GM18858 (cell line): Measurements from ENCODE around the gene SAG.
"Not testable (repeated sequence)": the region's sequence is repeated elsewhere in the genome, so short reads cannot be mapped to it uniquely, and the experiment has no call there.

Experiments
- ATAC-seq: cut with Tn5 transposase; IDR thresholded peaks from one replicate; pipeline ENCODE4 v1.9.1; 2021; ENCODE audit not compliant: unreplicated experiment

The SAG gene

DNA sequence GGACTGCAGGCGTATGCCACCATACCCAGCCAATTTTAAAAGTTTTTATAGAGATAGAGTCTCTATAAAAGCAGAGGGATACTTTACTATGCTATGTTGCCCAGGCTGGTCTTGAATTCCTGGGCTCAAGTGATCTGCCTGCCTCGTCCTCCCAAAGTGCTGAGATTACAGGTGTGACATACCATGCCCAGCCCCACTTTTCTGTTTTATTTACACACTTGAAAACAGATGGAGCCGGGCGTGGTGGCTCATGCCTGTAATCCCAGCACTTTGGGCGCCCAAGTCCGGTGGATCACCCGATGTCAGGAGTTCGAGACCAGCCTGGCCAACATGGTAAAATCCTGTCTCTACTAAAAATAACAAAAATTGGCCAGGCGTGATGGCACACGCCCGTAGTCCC lies 67.2 kb downstream of the SAG start:
- ATAC-seq: not testable (repeated sequence)

DNA sequence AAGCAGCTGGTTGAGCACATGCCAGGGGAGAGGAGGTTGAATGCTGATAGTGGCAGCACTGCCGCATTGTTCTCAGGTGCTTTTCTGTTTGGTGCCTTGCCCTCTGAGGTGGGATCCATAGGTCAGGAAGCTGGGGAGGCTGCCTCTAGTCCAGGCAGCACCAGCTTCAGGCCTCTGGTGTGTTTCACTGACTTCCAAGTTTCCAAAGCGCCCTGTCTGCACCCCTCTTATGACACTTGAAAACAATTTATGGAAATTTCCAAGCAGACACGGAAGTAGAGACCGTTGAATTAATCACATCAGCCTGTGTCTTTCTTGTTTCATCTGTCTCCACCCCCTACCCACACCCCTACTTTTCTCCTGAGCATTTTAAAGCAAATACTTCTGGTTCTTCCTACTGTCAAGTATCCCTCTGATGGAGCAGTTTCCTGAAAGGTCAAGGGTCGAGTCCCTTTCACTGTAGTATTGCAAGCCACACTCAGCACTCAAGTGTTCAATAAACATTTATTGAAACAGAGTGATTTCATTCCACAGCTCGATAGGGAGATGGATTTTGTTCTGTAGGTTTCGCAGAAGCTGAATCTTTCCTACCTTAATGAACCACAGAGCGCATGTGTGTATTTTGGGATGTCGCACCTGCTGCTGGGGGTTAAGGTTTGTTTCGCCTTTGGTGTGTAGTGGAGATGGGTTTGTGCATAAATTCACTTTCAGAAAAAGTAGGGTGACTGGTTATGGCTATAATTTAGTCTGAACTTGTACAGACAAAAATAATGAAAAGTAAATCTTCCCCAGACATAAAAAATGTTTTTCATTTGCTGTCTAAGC lies 68.1 kb downstream of the SAG start:
- no peak for ATAC-seq

DNA sequence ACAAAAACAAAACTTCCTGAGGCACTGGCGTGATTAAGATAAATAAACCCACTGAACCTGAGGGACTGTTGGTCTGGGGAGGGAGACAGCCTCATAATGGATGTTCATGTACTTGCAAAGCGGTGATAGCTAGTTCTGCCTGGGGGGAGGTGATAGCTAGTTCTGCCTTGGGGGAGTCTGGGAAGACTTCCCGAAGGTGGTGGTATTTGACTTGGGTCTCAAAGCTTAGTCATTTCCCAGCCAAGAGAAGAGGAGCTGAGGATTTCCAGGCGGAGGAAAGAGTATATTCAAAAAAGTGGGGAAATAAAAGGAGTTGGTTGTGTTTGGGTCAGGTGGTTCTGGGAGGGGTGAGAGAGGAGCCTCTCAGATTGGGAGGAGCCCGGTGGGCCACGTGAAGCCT lies 71.4 kb downstream of the SAG start:
- no peak for ATAC-seq

DNA sequence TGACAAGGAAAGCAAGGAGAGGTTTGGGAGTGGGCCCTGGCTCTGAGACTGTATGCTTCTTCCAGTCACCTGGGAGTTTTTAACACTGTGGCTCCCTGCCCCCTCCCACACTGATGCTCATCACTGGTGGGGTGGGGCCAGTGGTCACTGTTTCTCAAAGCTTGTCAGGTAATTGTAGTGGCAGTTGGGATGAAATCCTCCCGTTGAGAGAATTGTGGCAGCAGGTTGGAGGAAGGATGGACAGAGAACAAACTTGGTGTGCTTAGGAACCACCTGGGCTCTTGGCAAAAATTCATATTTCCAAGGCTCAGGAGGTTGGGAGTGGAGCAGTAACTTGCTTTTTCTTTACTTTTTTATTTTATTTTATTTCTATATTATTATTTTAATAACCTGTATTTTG lies 71.8 kb downstream of the SAG start:
- no peak for ATAC-seq

DNA sequence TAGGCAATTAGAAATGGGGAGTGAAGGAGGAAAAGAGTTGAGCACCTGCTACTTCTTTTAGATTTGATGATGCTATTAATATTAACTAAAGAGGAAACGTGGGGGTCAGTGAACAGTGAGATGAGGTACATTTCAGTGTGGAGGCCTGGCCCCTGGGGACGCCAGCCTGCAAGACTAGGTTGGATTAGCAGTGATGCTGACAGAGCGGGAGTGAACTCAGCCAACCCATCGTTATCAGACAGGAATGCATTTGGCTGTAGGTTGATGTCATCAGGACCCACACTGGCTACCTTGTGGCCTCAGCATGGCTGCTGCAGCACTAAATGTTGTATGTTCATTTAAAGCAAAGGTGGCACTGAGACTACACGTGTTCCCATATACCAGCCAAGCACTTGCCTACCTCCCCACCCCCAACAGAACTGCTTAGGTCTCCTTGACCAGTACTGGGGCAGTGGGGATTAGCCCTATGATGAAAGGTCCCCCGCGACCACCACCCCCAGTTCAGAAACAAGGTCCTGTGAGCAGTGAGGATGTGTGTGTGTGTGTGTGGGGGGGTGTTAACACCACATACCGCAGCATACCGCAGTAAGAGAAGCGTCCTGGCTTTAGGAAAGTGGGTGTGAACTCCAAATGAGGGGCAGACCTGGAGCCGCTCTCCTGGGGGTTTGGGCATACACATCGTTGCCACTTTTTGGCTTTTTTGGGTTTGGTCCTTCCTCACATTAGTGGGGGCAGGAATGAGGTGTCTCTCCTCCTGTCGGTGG lies 72.7 kb downstream of the SAG start:
- ATAC-seq: no peak

DNA sequence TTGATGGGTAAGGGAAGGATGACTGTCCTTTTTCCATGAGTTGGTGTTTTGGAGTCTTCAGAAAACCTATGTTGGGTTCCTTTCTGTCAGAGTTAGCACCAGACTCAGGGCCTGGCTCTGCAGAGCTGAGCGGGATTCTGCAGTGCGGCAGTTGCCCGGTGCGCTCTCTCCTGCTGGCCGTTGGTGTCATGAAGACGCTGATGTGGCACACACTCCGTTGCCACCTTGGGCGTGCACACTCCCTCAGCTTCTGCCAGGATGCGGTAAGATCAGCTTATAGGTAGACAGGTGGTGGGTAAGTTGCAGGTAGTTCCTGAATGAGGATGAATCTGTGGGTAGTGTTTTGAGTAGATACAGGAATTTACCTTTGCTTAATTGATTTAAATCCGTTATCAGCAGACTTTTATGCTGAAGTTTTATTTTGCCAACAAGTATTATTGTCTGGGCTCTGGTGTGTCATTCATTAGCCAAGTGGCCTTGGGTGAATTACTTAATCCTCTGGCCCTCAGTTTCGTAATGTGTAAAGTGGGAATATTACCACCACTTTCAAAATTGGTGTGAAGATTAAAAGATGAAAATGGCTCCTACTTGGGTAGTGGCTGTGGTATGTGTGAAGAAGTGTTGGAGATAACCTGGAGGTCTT lies 73.5 kb downstream of the SAG start:
- ATAC-seq: no peak

DNA sequence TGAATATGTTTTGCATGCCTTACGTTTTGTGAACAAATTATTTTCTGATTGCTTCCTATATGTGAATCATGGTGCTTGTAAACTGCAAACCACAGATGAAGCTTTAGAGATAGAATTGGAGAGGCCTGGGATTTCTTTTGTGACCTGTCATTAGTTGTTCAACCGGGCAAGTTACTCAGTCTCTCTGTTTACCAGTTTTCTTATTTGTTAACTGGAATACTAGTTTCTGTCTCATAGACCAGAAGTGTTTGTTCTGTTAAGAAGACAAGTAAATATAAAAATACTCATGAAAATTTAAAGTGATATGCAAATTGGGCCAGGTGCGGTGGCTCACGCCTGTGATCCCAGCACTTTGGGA lies 74.0 kb downstream of the SAG start:
- ATAC-seq: no peak

DNA sequence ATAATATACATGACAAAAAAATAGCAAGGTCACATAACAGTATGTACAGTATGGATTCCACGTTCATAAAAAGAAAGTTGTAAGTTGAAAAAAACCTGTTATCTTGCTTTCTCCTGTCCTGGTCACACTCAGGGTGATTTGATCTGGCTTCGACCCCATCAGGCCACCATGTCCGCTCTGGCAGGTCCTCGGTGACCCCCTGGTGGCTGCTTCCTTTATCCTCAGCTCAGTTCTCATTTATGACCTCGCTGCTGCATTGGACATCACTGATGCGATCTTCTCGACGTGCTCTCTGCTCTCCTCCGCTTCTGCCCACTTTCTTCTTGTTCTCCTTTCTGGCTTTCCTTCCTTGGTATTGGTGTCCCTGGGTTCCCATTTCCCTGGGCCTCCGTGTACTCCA lies 76.4 kb downstream of the SAG start:
- no peak for ATAC-seq

DNA sequence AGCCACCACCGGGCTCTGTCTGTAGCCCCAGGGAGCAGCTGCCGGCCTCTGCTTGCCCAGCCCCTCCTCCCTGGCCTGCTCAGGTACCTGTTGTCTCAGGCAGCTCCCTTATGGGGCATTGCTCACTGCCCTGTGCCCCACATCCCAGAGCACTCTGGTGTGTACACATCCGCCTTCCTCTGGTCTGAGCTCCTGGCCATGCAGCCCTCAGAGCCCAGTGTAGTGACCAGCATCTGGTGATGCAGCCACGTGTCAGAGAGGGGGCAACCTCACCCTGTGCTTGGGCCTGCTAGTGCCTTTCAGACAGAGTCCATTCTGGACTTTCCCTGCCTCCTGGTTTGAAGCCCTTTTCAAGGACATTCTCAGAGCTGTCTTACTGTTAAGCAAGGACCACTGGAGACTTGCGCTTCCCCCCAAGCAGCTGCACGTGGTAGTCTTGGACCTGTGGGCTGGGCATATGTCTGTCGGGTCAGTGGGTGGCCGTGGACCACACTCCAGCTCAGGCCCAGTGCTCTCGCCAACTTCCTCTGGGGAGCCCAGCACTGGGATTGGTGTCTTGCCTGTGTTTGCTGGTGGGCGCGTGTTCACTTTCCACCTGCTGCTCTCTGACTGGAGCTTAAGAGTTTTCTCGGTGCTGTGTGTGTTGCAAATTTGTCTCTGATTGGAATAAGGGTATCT lies 77.3 kb downstream of the SAG start:
- ATAC-seq: no peak

DNA sequence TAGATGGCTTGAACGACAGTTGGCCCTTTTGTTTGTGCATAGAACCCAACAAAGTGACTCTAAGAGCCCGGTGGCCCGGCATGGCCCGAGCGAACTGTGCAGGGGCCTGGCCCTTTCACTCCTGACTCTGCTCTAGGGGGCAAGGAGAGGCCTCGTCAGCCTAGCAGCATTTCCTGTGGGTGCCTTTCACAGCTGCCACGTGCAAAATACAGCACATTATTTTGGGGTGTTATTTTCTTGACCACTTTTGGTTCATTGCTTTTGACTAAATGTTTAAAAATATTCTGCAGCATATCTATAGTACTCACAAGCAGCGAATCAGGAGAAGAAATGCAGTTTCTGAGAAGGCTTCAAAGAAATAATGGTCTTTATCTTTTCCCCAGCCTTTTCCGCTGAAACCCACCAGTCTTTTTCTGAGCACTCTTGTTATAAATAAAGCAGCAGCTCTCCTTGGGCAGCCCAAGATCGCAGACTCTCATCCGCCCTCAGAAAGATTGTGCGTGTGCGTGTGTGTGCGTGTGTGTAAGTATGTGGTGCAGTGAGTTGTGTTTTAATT lies 78.0 kb downstream of the SAG start:
- ATAC-seq: peak; percentile 45

DNA sequence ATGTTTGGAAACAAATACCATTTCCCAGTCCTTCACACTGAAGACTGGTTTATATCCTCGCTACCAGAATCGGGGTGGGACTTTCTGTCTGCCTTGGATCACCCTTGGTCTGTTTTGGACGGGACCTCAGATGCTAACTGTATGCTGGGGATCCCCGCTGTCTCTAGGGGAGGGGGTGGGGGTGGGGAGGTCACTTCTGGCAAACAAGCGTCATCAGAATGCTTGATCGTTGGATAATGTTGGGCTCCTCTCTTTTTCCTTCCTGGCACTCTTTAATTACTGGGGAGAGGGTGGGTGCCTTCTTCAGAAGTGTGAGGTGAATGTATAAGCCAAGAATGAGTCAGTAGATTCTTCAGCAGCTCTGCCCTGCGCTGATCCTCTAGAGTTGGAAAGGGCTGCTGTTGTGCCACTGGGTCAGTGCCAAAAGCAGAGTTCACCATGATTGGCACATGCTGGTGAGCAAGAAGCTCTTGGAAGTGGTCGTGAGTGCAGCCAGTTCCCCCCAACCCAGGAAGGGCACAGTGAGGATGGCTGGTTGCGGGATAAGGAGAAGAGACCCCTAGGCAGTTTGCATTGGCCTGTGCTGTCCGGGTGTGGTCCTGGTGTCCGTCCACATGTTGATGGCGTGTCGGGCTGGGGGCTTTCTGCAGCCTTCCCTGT lies 78.9 kb downstream of the SAG start:
- ATAC-seq: no peak

DNA sequence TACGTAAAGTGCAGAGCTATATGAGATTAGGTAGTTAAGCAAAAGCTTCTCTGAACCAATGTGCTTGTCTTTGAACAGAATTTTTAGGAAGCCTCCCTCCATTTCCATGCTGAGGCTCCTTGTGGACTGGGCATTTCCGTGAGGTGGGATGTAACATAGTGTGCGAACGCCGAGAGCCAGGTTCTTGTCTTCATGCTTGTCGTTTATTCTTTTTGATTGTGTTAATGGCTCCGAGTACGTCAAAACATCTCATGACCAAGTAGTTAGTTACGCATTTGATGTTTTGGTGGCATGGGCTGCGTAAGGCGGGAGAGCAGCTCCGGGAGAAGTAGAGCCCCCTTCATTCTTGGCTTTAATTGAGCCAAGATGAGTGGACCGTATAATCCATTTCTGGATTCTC lies 79.6 kb downstream of the SAG start:
- ATAC-seq: no peak

DNA sequence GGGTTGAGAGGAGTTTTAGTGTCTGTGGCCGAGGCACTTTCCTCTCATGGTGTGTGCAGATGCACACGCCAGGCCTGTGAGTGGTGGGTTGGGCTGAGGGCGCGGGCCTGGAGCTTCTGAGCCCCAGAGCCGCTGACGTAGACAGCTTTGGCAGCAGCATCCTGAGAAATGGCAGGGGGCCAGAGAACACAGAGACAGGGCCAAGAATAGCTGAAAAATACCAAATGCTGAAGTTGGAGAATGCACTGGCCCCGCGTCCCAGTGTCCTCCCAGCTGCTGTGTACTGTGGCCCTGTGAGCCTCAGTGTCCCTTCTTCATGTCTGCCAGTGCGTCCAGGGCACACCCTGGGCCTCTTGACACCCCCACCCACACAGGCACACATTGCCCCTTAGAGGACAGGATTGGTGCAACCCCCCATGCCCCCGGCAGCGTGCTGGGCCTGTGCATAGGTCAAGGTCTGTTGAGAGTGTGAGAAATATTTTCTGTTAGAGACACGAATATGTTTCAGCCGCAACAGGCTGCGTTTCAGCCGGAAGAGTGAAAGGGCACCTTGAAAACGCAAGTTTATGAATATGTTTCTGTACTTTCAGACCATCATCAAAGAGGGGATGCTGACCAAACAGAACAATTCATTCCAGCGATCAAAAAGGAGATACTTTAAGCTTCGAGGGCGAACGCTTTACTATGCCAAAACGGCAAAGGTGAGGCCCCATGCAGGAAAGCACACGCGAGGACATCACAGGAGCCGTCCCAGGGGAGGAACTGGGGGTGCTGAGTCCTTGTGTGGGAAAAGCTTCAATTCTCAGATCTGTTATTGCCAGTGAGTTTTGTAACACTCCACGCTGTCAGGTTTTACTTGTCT lies 80.3 kb downstream of the SAG start:
- ATAC-seq: no peak

DNA sequence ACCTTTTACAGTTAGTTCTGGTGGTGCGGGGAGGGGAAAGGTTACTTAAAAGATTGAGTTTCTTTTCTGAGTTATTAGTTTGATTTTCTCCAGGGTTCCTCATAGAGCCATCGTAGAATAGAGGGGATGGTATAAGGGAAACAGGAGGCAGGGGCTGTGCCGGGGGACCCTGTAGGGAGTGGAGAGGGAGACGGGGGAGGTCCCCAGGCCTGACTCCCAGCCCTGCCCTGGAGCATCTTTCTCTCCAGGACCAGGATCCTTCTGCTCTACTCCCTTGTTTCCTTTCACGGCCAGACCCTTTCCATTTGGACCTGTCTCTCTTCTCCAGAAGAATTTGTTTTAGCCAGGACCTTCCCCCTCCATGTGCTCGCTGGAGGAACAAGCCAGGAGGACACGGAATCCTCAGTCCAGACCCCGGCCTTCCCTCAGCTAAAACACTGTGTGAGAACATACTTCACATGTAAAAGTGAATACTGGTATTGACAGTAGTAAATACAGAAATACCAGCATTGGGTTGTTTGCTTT lies 82.0 kb downstream of the SAG start:
- no peak for ATAC-seq

DNA sequence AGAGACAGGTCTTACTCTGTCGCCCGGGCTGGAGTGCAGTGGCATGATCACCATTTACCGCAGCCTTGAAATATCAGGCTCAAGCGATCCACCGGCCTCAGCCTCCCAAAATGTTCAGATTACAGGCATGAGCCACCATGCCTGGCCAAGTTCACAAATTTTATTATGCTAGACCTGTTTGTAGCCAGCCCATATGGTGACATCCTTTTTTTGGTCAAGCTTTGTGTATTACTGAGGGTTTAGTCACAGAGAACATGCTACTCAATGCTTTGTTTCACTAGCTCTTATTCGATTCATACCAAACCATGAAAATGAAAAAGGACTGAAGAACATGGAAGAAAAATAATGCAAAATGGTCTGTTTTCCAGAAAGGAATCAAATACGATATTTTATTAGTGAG lies 88.1 kb downstream of the SAG start:
- ATAC-seq: no peak
